NB4 (cell line): Measurements from ENCODE around the gene MT1G.

Experiments
- CTCF ChIP-seq: IDR thresholded peaks from one replicate; pipeline ENCODE4 v1.5.1; 2012; ENCODE audit warnings: low read depth, low read length
- MAX ChIP-seq: IDR thresholded peaks from 2 replicates; pipeline ENCODE4 v1.6.1; 2011; ENCODE audit warnings: low read depth, low read length

- TF ChIP-seq MAX: no peak
- TF ChIP-seq CTCF: no peak
Measured at GRCh38 chr16:56633535-56633934, 34.3 kb downstream of the MT1G start.
